Measurements from ENCODE around the gene ABLIM2. TPM values are rescaled to one million over a fixed set of nuclear protein-coding genes. Genes with fewer than 3 reads are reported as not detected.

ABLIM2 gene
- total and polyA plus RNA-seq, 4 experiments from 2014 or later, result 0.44 to 7.9 (median 3.8) TPM

DNA sequence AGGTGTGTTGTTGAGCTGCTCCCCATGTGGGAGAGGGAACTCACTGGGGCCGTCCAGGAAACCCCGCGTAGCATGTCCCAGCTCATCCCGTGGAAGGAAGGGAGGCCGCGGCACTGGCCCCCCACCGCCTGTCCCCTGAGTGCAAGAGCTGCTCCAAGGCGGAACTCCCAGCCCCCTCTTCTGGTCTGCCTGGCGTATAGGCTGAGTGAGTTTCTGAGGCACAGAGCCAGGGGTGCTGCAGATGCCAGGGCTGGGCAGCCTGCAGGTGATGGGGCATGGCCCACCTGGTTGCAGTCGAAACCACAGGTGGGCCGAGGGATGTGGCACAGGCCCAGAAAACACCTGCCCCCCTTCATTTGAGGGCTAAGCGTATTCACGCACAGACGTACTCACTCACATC is 49.6 kb downstream of the ABLIM2 start:
- H3K36me3 Mint-ChIP-seq, result peaks cover 0 to 10% of the 10 kb centered on the region in 2 donors
- CTCF ChIA-PET (ENCODE audit: partially characterized antibody), result no interaction called here
- H3K4me3 Mint-ChIP-seq, result peak overlapping the region in 1 of 8 donors; percentile 29

DNA sequence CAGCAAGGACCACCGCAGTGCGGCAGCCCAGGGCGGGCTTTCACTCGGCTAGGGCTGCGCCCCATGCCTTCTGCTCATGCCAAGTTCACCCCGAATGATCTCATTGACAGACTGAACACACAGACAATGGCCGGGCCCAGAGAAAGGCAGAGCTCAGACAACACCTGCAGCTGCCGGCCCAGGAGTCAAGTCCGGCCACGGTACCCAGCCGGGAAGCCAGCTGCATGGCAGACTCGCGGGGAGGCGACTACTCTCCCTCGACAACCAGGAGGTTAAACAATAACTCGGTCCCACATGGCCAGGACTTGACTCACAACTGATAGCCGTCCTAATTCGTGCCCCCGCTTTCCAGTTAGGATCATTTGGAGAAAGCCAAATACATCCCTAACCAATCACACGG is 50.4 kb downstream of the ABLIM2 start:
- Mint-ChIP-seq H3K36me3 (peaks cover 0 to 10% of the 10 kb centered on the region in 2 donors), H3K4me3 (no peak overlapping the region), H3K9me3 (no peaks in the 10 kb centered on the region), H3K4me1 (no peaks in the 10 kb centered on the region), H3K27me3 (peaks cover 0 to 2% of the 10 kb centered on the region in 2 donors), H3K27ac (no peak overlapping the region)
- Histone ChIP-seq H3K27ac (ENCODE audit: low read depth, low read length) (no peak overlapping the region), H3K36me3 (ENCODE audit: insufficient read depth, low read length) (no peaks in the 10 kb centered on the region), H3K9me3 (ENCODE audit: control insufficient read depth in 1 of 2, low read length in 2 of 2) (no peaks in the 10 kb centered on the region), H3K4me1 (ENCODE audit: insufficient read depth, low read length) (no peaks in the 10 kb centered on the region), H3K27me3 (ENCODE audit: insufficient read depth, low read length) (no peaks in the 10 kb centered on the region), H3K4me3 (ENCODE audit: low read length in 2 of 2) (no peak overlapping the region)
- no peak for DNase-seq
- ChIA-PET POLR2A (ENCODE audit: partially characterized antibody) (no interaction called here), CTCF (ENCODE audit: partially characterized antibody) (no interaction called here)
- intact Hi-C loops (cut with micrococcal nuclease), result no loop called here

More for the DNA sequence above, 49.6 kb downstream of the ABLIM2 start:
- H3K4me1 ChIP-seq (ENCODE audit: insufficient read depth, low read length), result no peaks in the 10 kb centered on the region
- no peaks in the 10 kb centered on the region for H3K9me3 ChIP-seq (ENCODE audit: control insufficient read depth in 1 of 2, low read length in 2 of 2)
- H3K27me3 ChIP-seq (ENCODE audit: insufficient read depth, low read length), result no peaks in the 10 kb centered on the region
- H3K36me3 ChIP-seq (ENCODE audit: insufficient read depth, low read length), result no peaks in the 10 kb centered on the region
- no peaks in the 10 kb centered on the region for H3K4me1 Mint-ChIP-seq
- H3K27ac ChIP-seq (ENCODE audit: low read depth, low read length), result no peak overlapping the region
- no peaks in the 10 kb centered on the region for H3K9me3 Mint-ChIP-seq
- H3K4me3 ChIP-seq (ENCODE audit: low read length in 2 of 2), result no peak overlapping the region
- POLR2A ChIA-PET (ENCODE audit: partially characterized antibody), result no interaction called here
- peaks cover 0 to 2% of the 10 kb centered on the region in 2 donors for H3K27me3 Mint-ChIP-seq
- H3K27ac Mint-ChIP-seq, result no peak overlapping the region
- intact Hi-C loops (cut with micrococcal nuclease), result no loop called here
- DNase-seq, result no peak

DNA sequence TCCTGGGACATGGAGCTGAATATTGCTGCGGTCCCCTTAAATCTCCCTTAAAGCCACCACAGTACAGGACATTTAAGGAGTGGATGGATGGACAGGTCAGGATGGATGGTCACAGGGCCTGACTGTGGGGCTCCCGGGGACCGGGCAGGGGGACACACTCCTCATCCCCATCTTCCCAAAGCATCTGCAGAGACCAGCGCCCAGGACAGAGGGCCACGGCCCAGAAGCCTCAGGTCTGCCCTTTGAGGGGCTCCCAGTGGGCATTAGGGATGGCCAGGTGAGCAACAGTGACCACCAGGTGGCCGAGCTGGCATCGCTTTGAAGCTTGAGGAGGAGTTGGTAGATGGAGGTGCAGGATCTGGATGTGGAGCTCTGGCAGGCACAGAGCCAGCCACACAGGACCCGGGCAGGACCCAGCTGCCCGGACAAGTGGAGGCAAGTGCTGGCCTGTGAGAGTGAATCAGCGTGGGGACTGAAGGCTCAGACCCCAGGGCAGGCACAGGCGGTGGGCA is 51.4 kb downstream of the ABLIM2 start:
- no peak overlapping the region for H3K4me3 Mint-ChIP-seq

DNA sequence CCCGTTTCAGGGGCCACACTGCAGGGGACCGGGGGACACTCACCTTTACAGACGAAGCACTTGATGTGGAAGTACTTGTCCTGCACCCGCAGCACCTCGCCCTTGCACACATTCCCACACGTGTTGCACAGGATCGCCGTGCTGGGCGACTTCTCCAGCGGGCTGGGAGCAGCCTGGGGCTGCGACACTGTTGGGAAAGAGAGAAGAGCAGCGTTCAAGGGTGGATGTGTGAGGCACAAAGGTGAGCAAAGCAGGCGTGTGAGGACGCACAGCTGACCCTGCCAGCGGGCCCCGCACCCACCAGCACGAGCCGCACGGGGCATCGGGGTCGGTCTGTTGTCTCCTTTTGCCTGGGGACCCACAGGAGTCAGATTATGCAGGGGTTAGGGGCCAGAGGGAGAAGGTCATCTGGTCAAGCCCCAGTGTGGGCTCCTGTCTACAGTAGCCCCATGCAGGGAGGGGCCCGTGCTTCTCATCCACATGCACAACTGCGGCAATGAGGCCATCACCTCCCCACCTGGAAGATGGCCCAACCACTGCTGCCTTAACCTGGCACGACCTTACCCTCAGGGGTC is 52.1 kb downstream of the ABLIM2 start:
- no peak overlapping the region for H3K27ac Mint-ChIP-seq
- H3K27me3 Mint-ChIP-seq, result peaks cover 0 to 2% of the 10 kb centered on the region in 2 donors
- intact Hi-C loops (cut with micrococcal nuclease), result no loop called here
- no peaks in the 10 kb centered on the region for H3K4me1 ChIP-seq (ENCODE audit: insufficient read depth, low read length)
- H3K4me1 Mint-ChIP-seq, result no peaks in the 10 kb centered on the region
- no peak overlapping the region for H3K27ac ChIP-seq (ENCODE audit: low read depth, low read length)
- ChIA-PET CTCF (ENCODE audit: partially characterized antibody) (no interaction called here), POLR2A (ENCODE audit: partially characterized antibody) (no interaction called here)
- H3K36me3 Mint-ChIP-seq, result peaks cover 0 to 17% of the 10 kb centered on the region in 2 donors
- H3K9me3 Mint-ChIP-seq, result peaks cover 0 to 1% (median 0%) of the 10 kb centered on the region in 8 donors
- no peak overlapping the region for H3K4me3 ChIP-seq (ENCODE audit: low read length in 2 of 2)
- H3K36me3 ChIP-seq (ENCODE audit: insufficient read depth, low read length), result no peaks in the 10 kb centered on the region
- H3K27me3 ChIP-seq (ENCODE audit: insufficient read depth, low read length), result no peaks in the 10 kb centered on the region
- no peaks in the 10 kb centered on the region for H3K9me3 ChIP-seq (ENCODE audit: control insufficient read depth in 1 of 2, low read length in 2 of 2)
- no peak overlapping the region for H3K4me3 Mint-ChIP-seq
- no peak for DNase-seq

More for the DNA sequence above, 51.4 kb downstream of the ABLIM2 start:
- Histone ChIP-seq H3K27me3 (ENCODE audit: insufficient read depth, low read length) (no peaks in the 10 kb centered on the region), H3K4me3 (ENCODE audit: low read length in 2 of 2) (no peak overlapping the region), H3K9me3 (ENCODE audit: control insufficient read depth in 1 of 2, low read length in 2 of 2) (no peaks in the 10 kb centered on the region), H3K36me3 (ENCODE audit: insufficient read depth, low read length) (no peaks in the 10 kb centered on the region), H3K27ac (ENCODE audit: low read depth, low read length) (no peak overlapping the region), H3K4me1 (ENCODE audit: insufficient read depth, low read length) (no peaks in the 10 kb centered on the region)
- H3K4me1 Mint-ChIP-seq, result no peaks in the 10 kb centered on the region
- no peak overlapping the region for H3K27ac Mint-ChIP-seq
- H3K36me3 Mint-ChIP-seq, result peaks cover 0 to 17% of the 10 kb centered on the region in 2 donors
- intact Hi-C loops (cut with micrococcal nuclease), result no loop called here
- H3K27me3 Mint-ChIP-seq, result peaks cover 0 to 2% of the 10 kb centered on the region in 2 donors
- no peak for DNase-seq
- ChIA-PET CTCF (ENCODE audit: partially characterized antibody) (no interaction called here), POLR2A (ENCODE audit: partially characterized antibody) (no interaction called here)
- H3K9me3 Mint-ChIP-seq, result peaks cover 0 to 1% (median 0%) of the 10 kb centered on the region in 8 donors

DNA sequence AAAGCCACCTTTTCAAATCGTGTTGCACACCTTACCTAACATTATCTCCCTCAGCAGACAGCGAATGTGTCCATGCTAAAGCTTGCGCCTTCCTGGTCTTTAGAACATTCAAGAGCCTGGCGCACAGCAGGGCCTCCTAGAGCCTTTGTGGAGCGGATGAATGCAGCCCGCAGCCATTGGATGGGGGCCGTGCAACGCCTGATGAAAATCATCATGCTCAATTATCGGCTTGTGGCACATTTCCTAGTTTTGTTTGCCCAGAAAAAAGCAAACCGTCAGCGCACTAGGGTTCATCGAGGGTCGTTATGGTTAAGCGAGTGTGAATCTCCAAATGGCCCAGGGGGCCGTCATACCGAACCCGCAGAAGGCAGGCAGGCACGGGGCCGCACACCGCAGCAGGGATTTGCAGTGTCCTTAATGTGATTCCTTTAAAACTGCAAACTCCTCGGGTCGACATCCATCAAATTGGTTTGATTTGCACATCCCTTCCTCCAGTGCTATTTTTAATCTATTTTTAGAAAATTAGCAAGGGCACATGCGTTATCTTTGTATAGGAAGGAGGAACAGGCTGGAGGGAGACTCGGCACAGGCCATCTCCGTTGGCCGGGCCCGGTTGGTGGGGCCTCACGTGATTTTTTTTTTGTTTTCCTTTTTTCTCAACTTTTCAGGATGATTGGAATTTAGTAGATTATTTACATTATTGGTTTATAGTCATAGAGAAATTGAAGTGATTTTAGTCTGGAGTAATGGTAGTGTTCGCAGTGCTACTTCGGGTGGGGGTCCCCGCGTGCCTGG is 53.1 kb downstream of the ABLIM2 start:
- Histone ChIP-seq H3K36me3 (ENCODE audit: insufficient read depth, low read length) (no peaks in the 10 kb centered on the region), H3K4me3 (ENCODE audit: low read length in 2 of 2) (no peak overlapping the region), H3K9me3 (ENCODE audit: control insufficient read depth in 1 of 2, low read length in 2 of 2) (no peaks in the 10 kb centered on the region), H3K27me3 (ENCODE audit: insufficient read depth, low read length) (no peaks in the 10 kb centered on the region), H3K4me1 (ENCODE audit: insufficient read depth, low read length) (no peaks in the 10 kb centered on the region), H3K27ac (ENCODE audit: low read depth, low read length) (no peak overlapping the region)
- ChIA-PET POLR2A (ENCODE audit: partially characterized antibody) (no interaction called here), CTCF (ENCODE audit: partially characterized antibody) (interaction anchor here (0.5 kb wide), 1 partner anchor 16 kb away, joined by 3 read pairs; no protein-coding TSS in a partner anchor)
- peaks cover 0 to 17% of the 10 kb centered on the region in 2 donors for H3K36me3 Mint-ChIP-seq
- peaks cover 0 to 1% (median 0%) of the 10 kb centered on the region in 8 donors for H3K9me3 Mint-ChIP-seq
- DNase-seq, result no peak
- peaks cover 0 to 2% of the 10 kb centered on the region in 2 donors for H3K27me3 Mint-ChIP-seq
- no peak overlapping the region for H3K27ac Mint-ChIP-seq
- H3K4me3 Mint-ChIP-seq, result no peak overlapping the region
- intact Hi-C loops (cut with micrococcal nuclease), result no loop called here
- H3K4me1 Mint-ChIP-seq, result no peaks in the 10 kb centered on the region

DNA sequence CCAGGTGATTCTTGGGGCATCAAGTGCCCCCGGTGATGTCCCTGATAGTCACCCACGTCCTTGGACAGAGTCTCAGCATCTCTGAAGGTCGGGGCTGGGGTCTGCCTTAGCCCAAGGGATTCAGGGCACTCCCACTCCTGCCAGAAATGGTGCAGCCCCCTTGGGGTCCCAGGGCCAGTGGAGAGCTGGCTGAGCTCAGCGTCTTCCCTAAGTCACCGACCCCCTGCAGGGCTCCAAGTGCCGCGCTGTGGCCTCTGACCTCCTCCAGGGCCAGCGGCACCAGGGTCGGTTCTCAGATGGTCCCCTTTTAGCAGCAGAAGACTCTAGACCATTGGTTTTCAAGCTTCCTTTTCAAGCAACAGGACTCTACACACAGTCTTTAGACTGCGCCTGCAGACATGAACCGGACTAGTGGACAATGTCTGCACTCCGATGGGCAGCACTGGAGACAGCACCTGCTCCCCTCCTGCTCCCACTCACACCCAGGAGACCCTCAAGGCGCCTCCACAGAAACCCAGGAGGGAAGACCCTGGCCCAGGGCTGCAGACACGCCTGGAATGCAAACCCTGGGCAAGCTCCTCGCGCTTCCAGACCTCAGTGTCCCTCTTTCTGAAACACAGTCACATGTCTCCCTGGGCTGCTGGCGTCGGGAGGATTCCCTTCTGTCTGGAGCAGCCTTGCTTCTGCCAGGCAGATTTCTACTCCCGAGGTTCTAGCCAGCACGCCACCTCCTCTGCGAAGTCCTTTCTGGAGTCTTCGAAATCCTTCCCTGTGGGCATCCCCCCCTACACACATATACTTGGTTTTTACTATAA is 53.9 kb downstream of the ABLIM2 start:
- CTCF ChIA-PET (ENCODE audit: partially characterized antibody), result interaction anchor here (0.5 kb wide), 1 partner anchor 15 kb away, joined by 3 read pairs; no protein-coding TSS in a partner anchor
- H3K27ac Mint-ChIP-seq, result no peak overlapping the region
- H3K27me3 Mint-ChIP-seq, result no peaks in the 10 kb centered on the region

More for the DNA sequence above, 53.9 kb downstream of the ABLIM2 start:
- H3K9me3 Mint-ChIP-seq, result peaks cover 0 to 1% (median 0%) of the 10 kb centered on the region in 8 donors
- POLR2A ChIA-PET (ENCODE audit: partially characterized antibody), result no interaction called here
- intact Hi-C loops (cut with micrococcal nuclease), result no loop called here
- H3K36me3 ChIP-seq (ENCODE audit: insufficient read depth, low read length), result no peaks in the 10 kb centered on the region
- no peaks in the 10 kb centered on the region for H3K4me1 ChIP-seq (ENCODE audit: insufficient read depth, low read length)
- H3K36me3 Mint-ChIP-seq, result peaks cover 0 to 17% of the 10 kb centered on the region in 2 donors
- H3K4me1 Mint-ChIP-seq, result no peaks in the 10 kb centered on the region
- H3K4me3 ChIP-seq (ENCODE audit: low read length in 2 of 2), result no peak overlapping the region
- DNase-seq, result no peak
- H3K4me3 Mint-ChIP-seq, result no peak overlapping the region
- H3K9me3 ChIP-seq (ENCODE audit: control insufficient read depth in 1 of 2, low read length in 2 of 2), result no peaks in the 10 kb centered on the region
- no peaks in the 10 kb centered on the region for H3K27me3 ChIP-seq (ENCODE audit: insufficient read depth, low read length)
- no peak overlapping the region for H3K27ac ChIP-seq (ENCODE audit: low read depth, low read length)

Data from CD4-positive, alpha-beta memory T cell (primary cell).